ENCODE data around the gene RTP3.
"Not testable (repeated sequence)": the region's sequence is repeated elsewhere in the genome, so short reads cannot be mapped to it uniquely, and the experiment has no call there.

The RTP3 gene

GRCh38 chr3:46520531-46520930 is 22.8 kb downstream of the RTP3 start:
- no peak for DNase-seq

GRCh38 chr3:46521096-46521495 is 23.3 kb downstream of the RTP3 start:
- DNase-seq, result no peak

DNA sequence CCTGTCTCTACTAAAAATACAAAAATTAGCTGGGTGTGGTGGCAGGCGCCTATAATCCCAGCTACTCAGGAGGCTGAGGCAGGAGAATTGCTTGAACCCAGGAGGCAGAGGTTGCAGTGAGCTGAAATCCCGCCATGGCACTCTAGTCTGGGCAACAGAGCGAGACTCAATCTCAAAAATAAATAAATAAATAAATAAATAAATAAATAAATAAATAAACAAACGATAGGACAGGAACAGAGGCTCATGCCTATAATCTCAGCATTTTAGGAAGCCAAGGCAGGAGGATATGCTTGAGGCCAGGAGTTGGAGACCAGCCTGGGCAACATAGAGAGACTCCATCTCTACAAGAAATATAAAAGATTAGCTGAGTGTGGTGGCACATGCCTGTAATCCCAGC is 24.4 kb downstream of the RTP3 start:
- DNase-seq, result not testable (repeated sequence)

DNA sequence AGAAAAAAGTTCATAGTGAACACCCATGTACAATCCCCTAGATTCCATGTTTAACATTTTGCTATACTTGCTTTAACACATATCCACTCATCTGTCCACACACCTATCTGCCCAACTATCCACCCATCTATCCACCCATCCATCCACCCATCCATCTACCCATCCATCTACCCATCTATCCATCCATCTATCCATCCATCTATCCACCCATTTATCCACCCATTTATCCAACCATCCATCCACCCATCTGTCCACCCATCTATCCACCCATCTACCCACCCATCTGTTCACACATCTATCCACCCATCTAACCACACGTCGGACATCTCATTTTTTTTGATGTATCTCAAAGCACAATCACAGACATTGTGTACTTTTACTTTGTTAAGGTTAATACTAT is 25.8 kb downstream of the RTP3 start:
- no peak for DNase-seq

GRCh38 chr3:46524008-46524407 is 26.2 kb downstream of the RTP3 start:
- no peak for DNase-seq

GRCh38 chr3:46524832-46525231 is 27.1 kb downstream of the RTP3 start:
- no peak for DNase-seq

GRCh38 chr3:46527239-46527638 is 29.5 kb downstream of the RTP3 start:
- DNase-seq, result no peak

- no peak for DNase-seq
Measured at GRCh38 chr3:46533091-46533490, 35.3 kb downstream of the RTP3 start.

DNA sequence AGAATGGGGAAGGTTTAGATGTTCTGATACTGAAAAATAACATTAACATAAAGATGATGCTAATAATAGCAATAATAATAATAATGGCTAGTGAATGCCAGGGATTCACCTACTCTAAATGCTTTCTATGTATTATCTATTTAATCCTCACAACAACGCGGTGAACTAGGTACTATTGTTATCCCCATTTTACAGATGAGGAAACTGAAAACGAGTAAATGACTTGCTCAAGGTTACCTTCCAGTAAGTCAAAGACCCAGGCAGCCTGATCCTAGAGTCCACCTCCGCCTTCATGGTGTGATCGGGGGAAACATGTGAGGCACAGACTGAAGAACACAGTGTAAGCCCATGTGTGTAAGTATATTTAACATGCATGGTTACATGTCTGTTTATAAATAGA is 38.0 kb downstream of the RTP3 start:
- no peak for DNase-seq

DNA sequence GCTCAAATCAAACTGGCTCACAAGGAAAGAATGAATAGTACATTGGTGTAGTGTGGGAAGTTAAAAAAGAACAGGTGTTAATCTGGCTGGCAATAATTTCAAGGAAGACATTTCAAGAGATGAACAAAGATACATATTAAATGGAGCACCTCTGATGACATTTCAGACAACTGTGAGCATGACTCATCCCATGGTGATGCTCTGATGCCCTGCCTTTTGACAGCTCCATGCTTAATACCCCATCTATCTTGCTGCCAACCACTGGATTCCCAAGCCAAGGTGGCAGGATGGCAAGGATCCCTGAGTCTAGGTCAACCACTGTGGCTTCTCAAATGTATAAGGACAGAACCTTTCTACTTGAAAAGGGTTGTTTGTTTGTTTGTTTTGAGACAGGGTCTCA is 39.0 kb downstream of the RTP3 start:
- no peak for DNase-seq

DNA sequence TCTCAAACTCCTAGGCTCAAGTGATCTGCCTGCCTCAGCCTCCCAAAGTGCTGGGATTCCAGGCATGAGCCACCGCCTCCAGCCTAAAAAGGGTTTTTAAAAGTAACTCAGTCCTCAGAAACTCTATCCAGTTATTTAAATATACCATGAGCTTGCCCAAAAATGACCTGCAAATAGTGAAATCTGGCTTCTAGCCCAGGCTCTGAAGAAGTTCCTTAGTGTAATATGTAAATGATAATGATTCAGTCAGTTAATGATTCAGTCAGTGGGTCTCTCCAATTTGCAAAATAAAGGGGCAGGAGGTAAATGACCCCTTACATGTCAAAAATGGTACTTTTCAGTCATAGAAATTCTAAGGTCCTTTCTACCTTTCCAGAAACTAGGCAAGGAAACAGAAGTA is 39.5 kb downstream of the RTP3 start:
- no peak for DNase-seq

GRCh38 chr3:46537779-46538178 is 40.0 kb downstream of the RTP3 start:
- DNase-seq, result no peak

GRCh38 chr3:46538425-46538802 is 40.6 kb downstream of the RTP3 start:
- DNase-seq, result not testable (repeated sequence)

GRCh38 chr3:46538803-46539442 is 41.1 kb downstream of the RTP3 start:
- DNase-seq, result peak; percentile 59

DNA sequence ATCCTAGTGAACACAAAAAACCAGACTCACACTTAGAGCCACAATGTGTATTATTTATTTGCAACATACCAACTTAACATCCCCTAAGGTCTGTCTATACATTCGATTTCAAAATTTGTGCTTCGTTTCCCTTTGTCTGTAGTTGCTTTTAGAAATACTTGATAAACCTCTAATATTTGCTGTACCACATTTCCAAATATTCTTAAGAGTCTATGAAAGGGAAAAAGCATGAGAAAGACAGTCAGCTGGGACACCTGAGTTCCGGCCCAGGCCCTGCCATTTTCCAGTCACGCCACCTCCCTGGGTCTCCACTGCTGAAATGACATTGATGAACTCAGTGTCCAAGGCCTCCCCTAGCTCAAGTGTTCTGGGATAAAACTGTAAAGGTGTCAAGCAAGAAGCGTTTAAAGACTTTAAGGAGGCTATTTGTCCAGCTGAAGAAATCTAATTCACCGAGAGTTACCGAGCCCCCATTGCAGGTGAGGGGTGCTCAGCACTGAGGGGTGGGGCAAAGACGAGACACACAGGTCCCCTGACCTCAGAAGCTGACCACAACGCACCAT is 41.7 kb downstream of the RTP3 start:
- DNase-seq, result no peak

DNA sequence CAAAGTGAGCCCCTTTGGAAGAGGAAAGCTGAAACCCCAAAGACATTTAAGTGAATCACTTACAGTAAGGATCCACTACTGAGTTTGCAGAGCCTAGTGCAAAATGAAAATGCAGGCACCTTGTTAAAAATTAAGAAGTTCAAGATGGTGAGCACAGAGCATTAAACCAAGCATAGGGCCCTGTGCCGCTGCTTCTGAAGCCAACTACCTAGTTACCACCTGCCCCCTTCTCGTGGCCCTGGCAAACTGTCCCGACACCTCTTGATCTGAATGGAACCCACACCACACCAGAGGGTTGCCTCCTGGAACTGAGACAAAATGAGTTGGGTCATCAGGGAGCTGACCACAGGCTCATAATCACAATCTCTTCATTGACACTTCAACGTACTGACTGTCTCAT is 42.8 kb downstream of the RTP3 start:
- DNase-seq, result no peak

GRCh38 chr3:46541835-46542234 is 44.1 kb downstream of the RTP3 start:
- DNase-seq, result no peak

DNA sequence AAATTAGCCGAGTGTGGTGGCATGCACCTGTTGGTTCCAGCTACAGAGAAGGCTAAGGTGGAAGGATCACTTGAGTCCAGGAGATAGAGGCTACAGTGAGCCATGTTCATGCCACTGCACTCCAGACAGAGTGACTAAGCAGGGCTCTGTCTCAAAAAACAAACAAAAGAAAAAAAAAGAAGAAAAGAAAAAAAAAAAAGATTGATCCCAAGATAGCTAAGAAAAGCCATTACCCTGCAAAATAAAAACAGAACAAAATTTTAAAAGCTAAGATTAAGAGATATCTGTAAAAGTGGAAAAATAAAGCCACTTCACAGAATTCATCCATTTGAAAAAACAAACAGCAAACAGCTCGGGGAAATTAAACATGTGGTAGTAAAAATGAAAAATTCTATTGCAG is 44.6 kb downstream of the RTP3 start:
- DNase-seq, result no peak

DNA sequence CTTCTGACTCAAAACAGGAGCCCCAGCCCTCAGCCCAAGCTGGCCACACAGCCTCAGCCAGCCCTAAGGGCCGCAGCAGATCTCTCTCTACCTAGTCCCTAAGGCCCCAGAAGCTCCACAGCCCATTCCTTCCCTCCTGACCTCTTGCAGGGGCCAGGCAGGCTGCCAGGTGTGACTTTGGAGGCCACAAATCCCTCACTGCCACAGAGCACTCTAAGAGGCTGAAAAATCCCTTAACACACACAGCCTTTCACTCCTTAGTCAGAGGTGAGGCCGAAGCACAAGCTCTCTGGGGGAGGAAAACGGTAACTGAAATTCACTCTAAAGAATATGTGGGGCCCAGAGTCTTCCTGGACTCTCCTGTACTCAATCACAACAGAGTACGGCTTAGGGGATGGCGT is 45.0 kb downstream of the RTP3 start:
- DNase-seq, result no peak

DNA sequence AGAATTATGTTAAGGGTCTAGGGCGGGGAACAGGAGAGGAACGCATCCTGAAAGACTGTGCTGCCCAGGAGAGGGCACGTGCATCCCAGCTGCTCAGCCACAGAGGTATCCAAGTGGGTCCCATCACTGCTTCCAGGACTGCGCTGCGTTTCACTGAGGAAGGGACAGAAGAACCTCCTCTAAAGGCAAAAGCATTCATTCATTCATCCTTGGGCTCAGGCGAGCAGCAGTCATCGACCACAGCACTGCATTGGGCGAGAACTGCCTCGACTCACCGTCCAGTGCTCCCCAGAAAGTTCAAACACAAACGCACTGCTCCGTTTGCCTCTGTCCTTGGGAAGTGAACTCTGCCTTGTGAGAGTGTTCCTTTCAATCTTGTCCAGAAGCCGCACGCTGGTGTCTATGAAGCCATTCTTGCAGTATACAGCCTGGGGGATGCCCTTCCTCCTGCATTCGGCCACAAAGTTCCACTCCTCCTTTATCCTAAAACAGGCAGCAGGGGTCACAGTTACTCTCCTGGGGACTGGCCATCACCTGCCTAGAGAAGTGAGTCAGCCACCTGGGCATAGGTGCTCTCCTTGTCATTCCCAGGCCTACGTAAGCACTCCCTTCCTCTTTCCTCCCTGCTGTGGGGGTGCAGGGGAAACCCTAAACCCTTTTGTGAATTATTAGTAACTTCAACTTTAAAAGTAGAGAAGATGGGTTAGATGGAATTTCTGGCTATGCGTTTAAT is 47.2 kb downstream of the RTP3 start:
- no peak for DNase-seq

DNA sequence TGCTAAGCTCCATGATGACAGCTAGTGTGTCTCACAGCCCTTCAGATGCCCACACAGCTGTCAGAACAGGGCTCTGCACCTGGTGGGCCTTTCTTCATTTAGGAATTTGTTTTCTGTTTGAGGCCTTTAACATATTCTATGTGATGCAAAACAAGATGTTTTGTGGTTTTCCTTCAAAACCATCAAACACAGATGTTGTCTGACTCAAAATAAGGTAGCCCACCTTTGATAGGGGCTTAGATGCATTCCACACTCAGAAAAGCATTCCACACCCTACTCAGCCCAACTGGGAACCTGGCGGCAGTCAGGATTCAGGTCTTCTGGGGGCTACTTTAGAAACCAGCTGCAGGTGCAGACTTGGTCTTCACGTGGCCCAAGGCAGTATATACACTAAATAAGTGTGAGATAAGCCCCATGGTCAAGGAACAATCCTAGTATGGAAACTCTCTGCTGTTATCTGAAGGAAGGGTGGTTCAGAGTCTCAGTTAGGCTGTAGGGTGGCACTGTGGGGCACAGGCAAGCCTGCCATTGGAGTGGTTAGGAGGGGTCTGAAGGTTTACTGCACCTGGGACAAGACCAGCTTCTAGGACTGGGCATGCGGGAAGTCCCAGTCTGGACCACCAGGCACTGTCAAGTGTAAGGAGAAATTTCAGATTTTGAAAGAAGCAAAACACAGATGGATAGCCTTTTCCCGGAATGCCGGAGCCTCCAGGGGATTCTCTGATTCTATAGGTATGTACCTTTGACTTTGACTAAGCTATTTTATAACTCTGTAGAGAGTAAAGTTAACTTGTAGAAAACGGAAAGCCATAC is 48.2 kb downstream of the RTP3 start:
- no peak for DNase-seq

DNA sequence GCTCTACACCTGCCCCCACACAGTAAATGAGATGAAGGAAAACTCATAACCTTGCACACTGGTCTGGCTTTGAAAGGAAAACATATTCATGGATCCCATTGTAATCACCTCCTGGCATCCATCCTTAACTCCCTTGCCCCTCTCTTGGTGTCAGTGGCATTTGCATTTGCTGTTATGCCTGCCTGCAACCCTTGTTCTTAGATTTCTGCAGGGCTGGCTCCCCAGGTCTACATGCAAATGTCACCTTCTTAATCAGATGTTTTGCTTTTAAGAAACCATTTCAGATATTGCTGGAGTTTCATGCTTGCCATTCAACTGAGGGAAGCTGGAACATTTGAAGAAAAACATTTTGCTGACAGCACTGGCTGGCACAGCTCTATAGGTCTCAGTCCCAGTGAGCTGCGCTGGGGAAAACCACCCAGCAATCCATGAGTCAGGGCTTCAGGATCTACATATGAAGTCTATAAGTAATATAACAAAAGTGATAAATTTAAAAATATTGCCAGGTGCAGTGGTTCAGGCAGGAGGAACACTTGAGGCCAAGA is 49.2 kb downstream of the RTP3 start:
- DNase-seq, result no peak

GRCh38 chr3:46548611-46549010 is 50.8 kb downstream of the RTP3 start:
- not testable (repeated sequence) for DNase-seq
